Measurements from ENCODE around the gene RGS10.
"Not testable (repeated sequence)": the region's sequence is repeated elsewhere in the genome, so short reads cannot be mapped to it uniquely, and the experiment has no call there.

Gene RGS10

DNA sequence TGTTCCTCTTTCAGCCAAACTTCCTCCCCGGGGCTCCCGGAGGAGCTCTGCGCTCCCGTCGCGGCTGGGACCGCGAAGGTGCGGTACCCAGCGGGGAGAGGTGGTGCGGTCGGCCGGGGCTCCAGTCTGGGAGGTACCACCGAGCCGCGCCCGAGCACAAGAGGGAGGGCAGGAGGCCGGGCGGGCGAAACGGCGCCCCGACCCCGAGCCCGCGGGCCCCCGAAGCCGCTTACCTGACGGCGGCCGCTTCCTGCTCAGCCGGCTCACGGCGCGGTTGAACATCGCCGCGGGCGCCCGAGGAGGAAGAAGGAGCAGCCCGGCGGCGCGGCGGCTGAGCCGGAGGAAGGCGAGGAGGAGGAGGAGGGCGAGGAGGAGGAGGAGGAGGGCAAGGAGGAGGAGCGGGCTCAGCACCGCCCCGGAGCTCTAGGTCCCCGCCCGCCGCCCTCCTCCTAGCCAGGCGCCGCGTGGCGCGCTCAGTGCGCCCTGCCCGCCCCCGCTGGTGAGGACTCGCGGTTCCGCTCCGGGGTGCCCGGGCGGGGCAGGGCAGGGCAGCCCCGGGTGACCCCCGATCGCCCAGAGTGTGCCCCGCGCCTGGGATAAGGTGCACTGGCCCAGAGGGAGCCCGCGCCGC lies at the start of gene RGS10:
RGS10 (minus strand) TSS at position 363 of the 631 bp plus-strand sequence; CDS start at position 282, 81 bp downstream.
- in situ Hi-C loops (cut with MboI; ENCODE audit: low pct_unique_long_range_greater_than_20kb, low sequenced_read_pairs), result no loop called here
- peak; percentile 90 for DNase-seq

- in situ Hi-C loops (cut with MboI; ENCODE audit: low pct_unique_long_range_greater_than_20kb, low sequenced_read_pairs), result no loop called here
These were observed 45.6 kb upstream of the RGS10 start for GRCh38 chr10:119588071-119588470.

DNA sequence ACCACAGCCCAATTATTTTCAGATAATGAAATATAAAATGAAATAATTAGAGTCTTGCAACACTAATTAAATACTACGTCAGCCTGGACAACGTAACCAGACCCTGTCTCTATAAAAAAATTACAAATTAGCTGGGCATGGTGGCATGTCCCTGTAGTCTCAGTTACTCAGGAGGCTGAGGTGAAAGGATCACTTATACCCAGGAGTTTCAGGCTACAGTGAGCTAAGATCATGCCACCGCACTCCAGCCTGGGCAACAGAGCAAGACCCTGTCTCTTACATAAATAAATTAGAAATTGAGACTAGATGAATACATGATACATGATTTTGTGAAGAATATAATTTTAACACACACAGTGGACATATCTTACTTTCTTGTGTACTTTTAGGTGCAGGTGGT lies 35.8 kb upstream of the RGS10 start:
- DNase-seq, result no peak
- in situ Hi-C loops (cut with MboI; ENCODE audit: low pct_unique_long_range_greater_than_20kb, low sequenced_read_pairs), result no loop called here

More at GRCh38 chr10:119588071-119588470, 45.6 kb upstream of the RGS10 start:
- no peak for DNase-seq

- no peak for DNase-seq
- in situ Hi-C loops (cut with MboI; ENCODE audit: low pct_unique_long_range_greater_than_20kb, low sequenced_read_pairs), result no loop called here
These were observed 33.5 kb upstream of the RGS10 start for GRCh38 chr10:119575991-119576390.

DNA sequence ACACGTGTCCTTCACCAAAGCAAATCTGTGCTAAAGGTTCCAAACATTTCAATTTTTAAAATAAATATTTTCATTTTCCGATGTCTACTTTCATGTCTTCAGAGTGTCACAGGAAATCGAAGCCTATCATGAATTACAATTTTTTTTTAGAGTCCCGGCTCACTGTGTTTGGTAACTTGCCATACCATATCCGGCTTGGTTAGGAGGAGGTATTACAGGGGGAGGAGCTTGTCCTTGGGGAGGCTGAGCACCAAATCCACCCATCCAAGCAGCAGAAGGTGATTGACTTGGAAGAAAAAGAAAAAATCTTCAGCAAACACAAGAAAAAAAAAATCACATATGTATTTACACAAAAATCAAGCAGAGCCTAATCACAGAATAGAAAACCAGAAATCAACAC lies 33.0 kb upstream of the RGS10 start:
- in situ Hi-C loops (cut with MboI; ENCODE audit: low pct_unique_long_range_greater_than_20kb, low sequenced_read_pairs), result no loop called here

GRCh38 chr10:119567978-119568377 lies 25.5 kb upstream of the RGS10 start:
- DNase-seq, result no peak
- in situ Hi-C loops (cut with MboI; ENCODE audit: low pct_unique_long_range_greater_than_20kb, low sequenced_read_pairs), result no loop called here

More for the DNA sequence above, 33.0 kb upstream of the RGS10 start:
- no peak for DNase-seq

DNA sequence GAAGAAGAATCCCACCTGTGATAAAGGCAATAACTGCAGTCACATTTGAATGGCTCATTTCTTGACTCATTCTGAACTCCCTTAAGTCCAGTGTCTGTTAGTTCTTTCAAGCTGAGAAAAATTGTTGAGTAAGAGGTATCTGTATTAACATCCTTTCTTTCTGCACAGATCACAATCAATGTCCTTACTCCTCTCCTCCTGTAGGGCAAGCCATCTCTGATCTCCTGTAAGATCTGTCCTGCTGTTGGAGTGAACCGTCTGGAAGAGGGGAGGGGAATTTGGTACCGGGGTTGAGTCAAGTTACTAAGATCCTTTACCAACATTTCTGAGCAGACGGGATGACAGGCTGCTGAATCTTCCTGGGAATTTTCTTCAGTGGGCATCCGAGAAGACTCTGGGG lies 19.6 kb upstream of the RGS10 start:
- no peak for DNase-seq
- in situ Hi-C loops (cut with MboI; ENCODE audit: low pct_unique_long_range_greater_than_20kb, low sequenced_read_pairs), result no loop called here

DNA sequence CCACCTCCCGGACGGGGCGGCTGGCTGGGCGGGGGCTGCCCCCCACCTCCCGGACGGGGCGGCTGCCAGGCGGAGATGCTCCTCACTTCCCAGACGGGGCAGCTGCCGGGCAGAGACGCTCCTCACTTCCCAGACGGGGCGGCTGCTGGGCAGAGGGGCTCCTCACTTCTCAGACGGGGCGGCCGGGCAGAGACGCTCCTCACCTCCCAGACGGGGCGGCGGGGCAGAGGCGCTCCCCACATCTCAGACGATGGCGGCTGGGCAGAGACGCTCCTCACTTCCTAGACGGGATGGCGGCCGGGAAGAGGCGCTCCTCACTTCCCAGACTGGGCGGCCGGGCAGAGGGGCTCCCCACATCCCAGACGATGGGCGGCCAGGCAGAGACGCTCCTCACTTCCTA lies 17.0 kb upstream of the RGS10 start:
- in situ Hi-C loops (cut with MboI; ENCODE audit: low pct_unique_long_range_greater_than_20kb, low sequenced_read_pairs); DNase-seq: not testable (repeated sequence)

DNA sequence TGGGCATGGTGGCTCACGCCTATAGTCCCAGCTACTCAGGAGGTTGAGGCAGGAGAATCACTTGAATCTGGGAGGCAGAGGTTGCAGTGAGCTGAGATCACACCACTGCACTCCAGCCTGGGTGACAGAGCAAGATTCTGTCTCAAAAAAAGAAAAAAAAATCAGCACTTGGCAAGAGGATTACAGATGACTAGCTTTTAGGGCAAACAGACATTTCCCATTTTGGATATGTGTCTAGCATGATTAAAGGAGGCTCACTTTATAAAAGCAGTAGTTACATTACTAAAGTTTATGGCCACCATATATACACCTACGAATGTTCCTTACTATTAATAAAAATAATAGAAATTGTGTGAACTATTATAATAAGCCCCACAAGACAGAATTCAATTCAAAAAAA lies 13.6 kb upstream of the RGS10 start:
- in situ Hi-C loops (cut with MboI; ENCODE audit: low pct_unique_long_range_greater_than_20kb, low sequenced_read_pairs); DNase-seq: not testable (repeated sequence)

- DNase-seq, result no peak
- in situ Hi-C loops (cut with MboI; ENCODE audit: low pct_unique_long_range_greater_than_20kb, low sequenced_read_pairs), result no loop called here
These were observed 12.8 kb upstream of the RGS10 start for GRCh38 chr10:119555178-119555784.

- no peak for DNase-seq
- in situ Hi-C loops (cut with MboI; ENCODE audit: low pct_unique_long_range_greater_than_20kb, low sequenced_read_pairs), result no loop called here
These were observed 8.3 kb upstream of the RGS10 start for GRCh38 chr10:119550827-119551226.

- in situ Hi-C loops (cut with MboI; ENCODE audit: low pct_unique_long_range_greater_than_20kb, low sequenced_read_pairs), result no loop called here
These were observed 6.9 kb upstream of the RGS10 start for GRCh38 chr10:119549247-119549999.

GRCh38 chr10:119546009-119546408 lies 3.5 kb upstream of the RGS10 start:
- in situ Hi-C loops (cut with MboI; ENCODE audit: low pct_unique_long_range_greater_than_20kb, low sequenced_read_pairs), result no loop called here
- DNase-seq, result no peak

More at GRCh38 chr10:119549247-119549999, 6.9 kb upstream of the RGS10 start:
- no peak for DNase-seq

DNA sequence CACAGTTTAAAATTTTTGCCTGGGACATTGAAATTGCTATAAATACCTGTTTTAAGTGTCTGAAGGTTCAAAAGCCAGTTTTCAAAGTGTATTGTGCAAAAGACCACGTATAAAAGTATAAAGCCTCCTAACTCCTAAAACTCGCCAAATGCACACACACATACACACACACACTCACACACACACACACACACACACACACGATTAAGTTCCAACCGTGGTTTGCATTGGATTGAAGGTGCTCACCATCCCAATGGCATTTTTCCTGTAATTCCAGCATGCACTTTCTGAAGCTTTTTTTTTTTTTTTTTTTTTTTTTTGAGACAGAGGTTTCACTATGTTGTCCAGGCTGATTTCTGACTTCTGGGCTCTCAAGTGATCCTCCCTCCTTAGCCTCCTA lies 2.8 kb upstream of the RGS10 start:
- DNase-seq, result no peak
- in situ Hi-C loops (cut with MboI; ENCODE audit: low pct_unique_long_range_greater_than_20kb, low sequenced_read_pairs), result no loop called here

- in situ Hi-C loops (cut with MboI; ENCODE audit: low pct_unique_long_range_greater_than_20kb, low sequenced_read_pairs), result no loop called here
- DNase-seq, result peak; percentile 59
These were observed 1.5 kb upstream of the RGS10 start for GRCh38 chr10:119543814-119544642.

DNA sequence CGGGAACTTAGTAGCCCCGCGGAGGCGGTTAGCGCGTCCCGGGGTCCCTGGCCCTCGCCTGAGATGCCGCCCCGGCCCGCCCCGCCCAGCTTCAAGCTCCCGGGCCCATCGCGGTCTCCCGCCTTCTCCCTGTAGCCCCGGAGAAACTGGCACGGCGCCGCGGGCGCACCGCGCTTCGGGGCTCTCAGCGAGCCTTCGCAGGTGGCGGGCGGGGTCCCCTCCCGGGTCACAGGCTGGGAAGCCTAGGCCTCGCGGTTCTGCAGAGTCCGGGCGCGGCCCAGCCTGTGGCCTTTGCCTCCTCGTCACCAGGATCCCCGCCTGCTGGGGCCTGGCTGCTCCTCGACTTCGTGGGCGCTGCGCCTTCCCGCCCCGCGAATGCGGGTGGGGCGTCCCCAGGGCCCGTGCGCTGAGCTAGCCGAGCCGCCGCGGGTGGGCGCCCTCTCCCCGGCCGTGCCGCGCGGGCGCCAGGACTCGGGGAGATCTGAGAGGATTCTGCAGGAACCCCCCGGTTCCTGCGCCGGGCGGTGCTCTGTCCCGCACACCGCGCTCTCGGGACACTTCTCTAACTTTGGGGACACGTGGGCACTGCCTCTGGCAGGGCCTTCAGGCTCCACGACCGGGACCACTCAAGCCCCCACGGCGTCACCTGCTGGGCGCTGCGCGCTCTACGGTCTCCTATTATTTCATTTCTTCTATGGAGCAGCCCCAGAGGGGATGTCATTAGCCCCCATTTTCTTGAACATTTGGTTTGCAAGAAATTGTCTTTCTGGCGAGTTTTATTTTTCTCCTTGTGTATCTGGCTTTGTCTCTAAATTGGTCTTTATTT lies 682 bp upstream of the RGS10 start:
- in situ Hi-C loops (cut with MboI; ENCODE audit: low pct_unique_long_range_greater_than_20kb, low sequenced_read_pairs), result no loop called here
- peak; percentile 76 for DNase-seq

DNA sequence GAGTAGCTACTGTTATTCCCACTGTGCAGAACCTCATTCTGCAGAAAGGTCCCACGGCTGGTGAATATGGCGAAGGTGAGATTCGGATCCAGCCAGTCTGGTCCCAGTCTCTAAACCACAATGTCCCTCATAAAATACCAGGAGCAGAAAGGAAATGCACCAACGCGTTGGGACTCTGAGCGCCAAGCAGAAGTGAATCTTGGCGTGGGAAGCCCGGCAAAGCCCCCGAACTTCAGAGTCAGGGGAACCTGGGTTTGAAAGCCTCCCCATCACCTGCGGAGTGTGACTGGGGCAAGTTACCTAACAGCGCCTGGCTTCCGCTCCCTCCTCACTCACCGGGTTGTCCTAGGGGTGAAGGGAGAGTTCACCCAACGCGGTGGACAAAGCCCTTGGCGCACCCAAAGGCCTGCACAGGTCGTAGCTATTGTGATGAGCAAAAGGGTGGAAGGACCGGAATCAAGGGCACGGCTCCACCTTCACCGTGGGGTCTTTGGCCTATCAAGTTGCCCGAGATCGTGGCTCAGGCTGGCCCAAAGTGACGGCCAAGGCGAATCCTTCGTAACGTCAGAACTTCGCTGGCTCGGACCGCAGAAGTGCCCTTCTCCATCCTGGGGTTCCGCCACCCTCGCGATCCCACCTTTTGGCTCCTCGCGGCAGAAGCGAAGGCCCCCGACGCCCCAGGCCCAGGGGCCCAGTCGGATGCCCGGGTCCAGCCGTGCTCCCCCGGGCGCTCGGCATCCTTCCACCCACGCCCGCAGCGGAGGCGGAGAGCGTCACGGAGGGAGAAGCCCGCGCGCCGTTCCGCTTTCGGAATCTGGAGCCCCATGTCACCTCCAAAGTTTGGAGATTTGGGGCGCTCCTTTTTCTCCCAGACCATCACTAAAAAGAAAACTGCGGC lies 811 bp downstream of the RGS10 start:
- DNase-seq, result no peak
- in situ Hi-C loops (cut with MboI; ENCODE audit: low pct_unique_long_range_greater_than_20kb, low sequenced_read_pairs), result no loop called here

DNA sequence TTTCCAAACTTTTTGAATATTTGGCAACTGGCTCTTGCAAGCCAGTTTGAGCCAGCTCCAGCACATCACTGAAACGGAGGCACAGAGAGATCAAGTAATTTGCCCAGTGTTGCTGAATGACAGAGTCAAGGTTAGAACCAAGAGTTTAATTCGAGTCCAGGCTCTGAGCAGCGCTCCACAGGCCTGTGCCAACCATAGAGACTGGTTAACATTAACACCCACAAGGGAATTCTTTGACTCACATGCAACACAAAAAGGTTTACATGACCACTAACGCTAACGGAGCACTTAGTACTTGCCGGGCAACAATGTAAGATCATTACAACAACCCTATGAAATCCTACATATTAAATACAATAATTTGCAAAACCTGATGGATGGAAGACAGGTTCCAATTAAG lies 1.5 kb downstream of the RGS10 start:
- DNase-seq, result no peak
- in situ Hi-C loops (cut with MboI; ENCODE audit: low pct_unique_long_range_greater_than_20kb, low sequenced_read_pairs), result no loop called here

Data from KBM-7 (cell line).